ENCODE measurements around the gene OR8B3.

OR8B3 gene

DNA sequence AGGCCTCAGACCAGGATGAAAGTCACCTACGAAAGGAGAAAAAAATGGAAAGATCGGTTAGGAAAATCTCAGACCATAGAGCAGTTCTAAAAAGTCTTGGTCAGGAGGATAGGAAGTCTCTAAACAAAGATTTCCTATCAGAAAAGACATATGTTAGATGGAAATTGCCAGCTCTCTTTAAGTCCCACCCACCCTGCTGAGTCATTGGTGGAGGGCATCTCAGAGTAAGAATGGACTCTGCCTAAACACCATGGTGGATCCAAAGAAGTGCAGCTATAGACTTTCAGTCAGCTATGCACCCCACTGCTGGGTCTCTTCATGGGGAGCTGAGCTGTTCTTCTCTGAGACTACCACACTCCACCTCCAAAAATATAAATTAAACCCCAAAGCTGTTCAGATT lies 18.2 kb downstream of the OR8B3 start:
- no peak for DNase-seq (ENCODE audit: insufficient read length, low spot score)
- FAIRE-seq: no peak

GRCh38 chr11:124376280-124376679 lies 22.5 kb downstream of the OR8B3 start:
- DNase-seq (ENCODE audit: insufficient read length, low spot score) (no peak), FAIRE-seq (no peak)

GRCh38 chr11:124359566-124359965 lies 39.3 kb downstream of the OR8B3 start:
- DNase-seq (ENCODE audit: insufficient read length, low spot score): no peak

GRCh38 chr11:124346311-124346955 lies 52.4 kb downstream of the OR8B3 start:
- FAIRE-seq (no peak), DNase-seq (ENCODE audit: insufficient read length, low spot score) (no peak)

More at GRCh38 chr11:124359566-124359965, 39.3 kb downstream of the OR8B3 start:
- no peak for FAIRE-seq

Measured in GM19239 (cell line).